Aorta (tissue), 5 donors: Measurements from ENCODE around the gene TACC3. TPM values are rescaled to one million over a fixed set of nuclear protein-coding genes. Genes with fewer than 3 reads are reported as not detected.

Source experiments
- ATAC-seq: fragments of 200-7000 bp; cut with Tn5 transposase; one replicate; pipeline ENCODE4 v1.9.1; 2022; ENCODE audit warnings: moderate library complexity; ENCODE audit not compliant: low FRiP score
- DNase-seq, 2 donors: peaks; one replicate each; pipeline ENCODE4 v3.0.0-alpha.2; 2020
- H3K27ac ChIP-seq, 2 donors: one replicate each; pipeline ENCODE4 v1.5.1; 2013; ENCODE audit warnings: low read length in 2 of 2, mild to moderate bottlenecking in 2 of 2, moderate library complexity in 2 of 2, control low read depth in 1 of 2, inconsistent platforms in 1 of 2, low read depth in 1 of 2
- H3K27me3 ChIP-seq, 2 donors: one replicate each; pipeline ENCODE4 v1.6.1; 2013; ENCODE audit warnings: control low read depth in 1 of 2, low read length in 1 of 2, mild to moderate bottlenecking in 1 of 2, moderate library complexity in 1 of 2; ENCODE audit not compliant: insufficient read depth in 2 of 2, control insufficient read depth in 1 of 2
- H3K36me3 ChIP-seq, 2 donors: one replicate each; pipeline ENCODE4 v1.6.1; 2013; ENCODE audit warnings: control low read depth in 1 of 2, low read length in 1 of 2, mild to moderate bottlenecking in 1 of 2; ENCODE audit not compliant: insufficient read depth in 2 of 2, control insufficient read depth in 1 of 2
- H3K4me1 ChIP-seq, 2 donors: one replicate each; pipeline ENCODE4 v1.6.1; 2013; ENCODE audit warnings: low read length in 2 of 2, control low read depth in 1 of 2, mild to moderate bottlenecking in 1 of 2, moderate library complexity in 1 of 2; ENCODE audit not compliant: insufficient read depth in 2 of 2, control insufficient read depth in 1 of 2
- H3K4me3 ChIP-seq, 2 donors: one replicate each; pipeline ENCODE4 v1.5.1; 2013; ENCODE audit warnings: low read length in 2 of 2, control low read depth in 1 of 2, mild to moderate bottlenecking in 1 of 2
- H3K9me3 ChIP-seq: one replicate; pipeline ENCODE4 v1.6.1; 2013; ENCODE audit warnings: mild to moderate bottlenecking, low read length; ENCODE audit not compliant: control insufficient read depth
- WGBS, 2 donors: extraction: QIAGEN DNeasy Blood & Tissue Kit; methylation state at CpG; one replicate each; pipeline ENCODE4 v1.1.7; 2013; 5-methylcytosine and 5-hydroxymethylcytosine counted together
- intact Hi-C, 2 donors: fragments of 100-400 bp; cut with DNase I; formaldehyde crosslinking; loops; one replicate each; pipeline versions ENCODE4 v1.14.2 to v1.15.0; 2022
- polyA plus RNA-seq, 2 donors: library from polyadenylated mRNA; stranded (reverse); fragments of 200-250 nt; gene quantifications; one replicate each; pipeline ENCODE4 v1.2.3, GENCODE V29; 2013
- total RNA-seq, 2 donors: library from RNA; stranded (reverse); fragmentation: NEBNext Ultra II Directional; extraction: Animal tissue kit (Norgen Biotek cat#: 25700); gene quantifications; one replicate each; pipeline ENCODE4 v1.2.1, GENCODE V29; 2021
- donor health status: healthy with polysubstance abuse.
- donor health status: Bipolar disorder and iron deficiency.
- donor health status: DM: no; HTN: no; CAD: no.
- donor health status: DM: no; HTN: no; CAD: no.
- donor health status: DM: yes; HTN: yes; CAD: no.

Gene TACC3
- total and polyA plus RNA-seq, 4 donors, result 5.2 to 16.1 (median 8.4) TPM

DNA sequence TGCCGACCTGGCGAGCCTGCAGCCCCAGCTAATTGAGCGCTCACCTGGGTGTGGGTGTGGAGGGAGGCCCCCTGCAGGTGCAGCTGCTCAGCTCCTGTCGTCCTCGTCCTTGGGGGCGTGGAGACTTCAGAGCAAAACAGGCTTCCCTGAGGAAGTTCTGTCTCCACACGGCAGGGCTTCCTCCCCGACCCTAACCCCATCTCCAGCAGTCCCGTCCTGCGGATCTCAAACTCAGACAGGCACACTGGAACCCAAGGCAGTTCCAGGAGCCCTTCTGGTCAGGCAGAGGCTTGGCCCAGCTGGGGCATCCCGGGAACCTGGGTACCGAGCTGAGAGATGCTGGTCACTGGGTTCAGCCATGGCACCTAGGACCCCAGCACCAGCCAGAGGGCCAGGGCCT, 24.4 kb downstream of the TACC3 start:
- Histone ChIP-seq H3K9me3 (no peaks in the 10 kb centered on the region), H3K27me3 (no peaks in the 10 kb centered on the region), H3K27ac (no peak overlapping the region), H3K4me1 (no peaks in the 10 kb centered on the region), H3K36me3 (no peaks in the 10 kb centered on the region), H3K4me3 (no peak overlapping the region)
- DNase-seq (no peak), ATAC-seq (no peak)
- intact Hi-C loops, result loop anchor here (5.0 to 10.0 kb wide), 2 partner anchors 59 to 152 kb away; no protein-coding TSS in a partner anchor
- WGBS, 2 donors, result 88 to 94% methylated on average over 12 of the region's 12 CpGs

DNA sequence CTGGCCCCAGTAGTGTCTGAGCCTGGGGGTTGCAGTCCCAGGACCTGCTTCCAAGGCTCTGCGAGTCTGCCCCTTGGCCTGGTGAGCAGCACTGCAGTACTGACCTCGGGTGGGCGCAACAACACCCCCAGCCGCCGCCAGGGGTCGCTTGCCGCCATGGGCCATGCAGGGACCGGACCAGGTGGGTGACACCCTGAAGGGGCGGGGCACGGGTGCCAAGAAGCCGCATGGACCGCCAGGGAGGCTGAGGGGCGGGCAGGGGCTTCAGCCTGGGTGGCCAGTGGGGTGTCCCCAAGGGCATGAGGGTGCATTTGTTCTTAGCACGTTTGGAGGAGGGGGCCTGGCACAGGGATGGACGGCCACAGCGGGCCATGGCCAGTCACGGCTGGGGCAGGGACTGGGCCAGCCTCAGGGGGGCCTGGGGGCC, 25.0 kb downstream of the TACC3 start:
- WGBS, 2 donors, result 15 to 17% methylated on average over 16 to 17 of the region's 17 CpGs

DNA sequence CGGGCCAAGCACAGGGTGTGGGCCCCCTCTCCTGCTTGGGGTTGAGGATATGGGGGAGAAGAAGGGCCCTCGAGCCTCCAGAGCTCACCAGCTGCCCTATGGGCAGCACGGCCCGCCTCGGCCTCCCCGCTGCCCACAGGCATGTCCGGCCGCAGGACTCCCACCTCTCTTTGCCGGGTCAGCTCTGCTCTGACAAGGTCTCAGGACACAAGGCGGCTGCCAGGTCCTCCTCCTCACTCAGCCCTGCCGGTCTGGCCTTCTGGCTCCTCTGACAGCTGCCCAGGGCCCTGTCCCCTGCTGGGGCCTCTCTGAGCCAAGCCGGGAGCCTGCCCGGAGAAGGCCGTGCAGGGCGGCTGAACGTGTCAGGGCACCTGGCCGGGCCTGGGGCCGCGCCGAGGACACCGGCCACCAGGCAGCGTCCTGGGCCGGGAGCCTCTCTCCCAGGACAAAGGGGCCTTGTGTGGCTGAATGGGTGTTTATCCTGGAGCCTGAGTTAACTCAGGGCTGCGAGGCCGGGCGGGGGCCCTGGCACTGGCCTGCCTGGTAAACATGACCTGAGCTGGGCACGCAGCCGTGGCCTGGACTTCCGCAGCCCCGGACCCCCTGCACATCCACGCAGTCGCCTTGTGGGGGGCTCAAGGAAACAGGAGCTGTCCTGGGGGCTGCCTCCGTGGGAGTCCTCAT, 25.7 kb downstream of the TACC3 start:
- DNase-seq (no peak), ATAC-seq (no peak)
- Histone ChIP-seq H3K27me3 (no peaks in the 10 kb centered on the region), H3K9me3 (no peaks in the 10 kb centered on the region), H3K4me3 (no peak overlapping the region), H3K4me1 (no peaks in the 10 kb centered on the region), H3K36me3 (no peaks in the 10 kb centered on the region), H3K27ac (no peak overlapping the region)
- intact Hi-C loops, result loop anchor here (5.0 to 10.0 kb wide), 2 partner anchors 58 to 150 kb away; no protein-coding TSS in a partner anchor
- WGBS, 2 donors, result 89 to 90% methylated on average over 26 to 33 of the region's 33 CpGs

More for the DNA sequence above, 25.0 kb downstream of the TACC3 start:
- intact Hi-C loops, result loop anchor here (5.0 to 10.0 kb wide), 2 partner anchors 59 to 151 kb away; no protein-coding TSS in a partner anchor
- Histone ChIP-seq H3K4me3 (no peak overlapping the region), H3K4me1 (no peaks in the 10 kb centered on the region), H3K36me3 (no peaks in the 10 kb centered on the region), H3K27me3 (no peaks in the 10 kb centered on the region), H3K9me3 (no peaks in the 10 kb centered on the region), H3K27ac (no peak overlapping the region)
- DNase-seq (peak; percentile 74 to 92), ATAC-seq (peak; percentile 68)

DNA sequence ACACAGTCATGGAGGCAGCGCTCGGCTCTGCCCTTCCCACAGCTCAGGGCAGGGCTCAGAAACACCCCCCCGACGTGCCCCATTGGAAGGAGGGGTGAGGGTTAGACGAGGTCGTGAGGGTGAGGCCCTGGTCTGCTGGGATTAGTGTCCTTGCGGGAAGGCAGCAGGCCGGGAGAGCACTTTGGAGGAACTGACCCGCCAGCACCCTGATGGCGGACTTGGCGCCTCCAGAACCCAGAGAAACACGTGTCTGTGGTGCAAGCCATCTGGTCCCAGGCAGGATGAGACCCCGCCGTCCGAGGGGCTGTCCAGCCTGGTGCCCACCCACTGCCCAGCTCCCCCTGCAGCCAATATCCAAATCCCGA, 26.3 kb downstream of the TACC3 start:
- intact Hi-C loops, result loop anchor here (5.0 to 10.0 kb wide), 2 partner anchors 57 to 150 kb away; no protein-coding TSS in a partner anchor
- no peaks in the 10 kb centered on the region for H3K36me3 ChIP-seq
- no peak overlapping the region for H3K27ac ChIP-seq
- no peak overlapping the region for H3K4me3 ChIP-seq
- 92 to 94% methylated on average over 16 of the region's 16 CpGs for WGBS, 2 donors
- no peaks in the 10 kb centered on the region for H3K27me3 ChIP-seq
- ATAC-seq (no peak), DNase-seq (no peak)
- no peaks in the 10 kb centered on the region for H3K9me3 ChIP-seq
- H3K4me1 ChIP-seq, result no peaks in the 10 kb centered on the region

DNA sequence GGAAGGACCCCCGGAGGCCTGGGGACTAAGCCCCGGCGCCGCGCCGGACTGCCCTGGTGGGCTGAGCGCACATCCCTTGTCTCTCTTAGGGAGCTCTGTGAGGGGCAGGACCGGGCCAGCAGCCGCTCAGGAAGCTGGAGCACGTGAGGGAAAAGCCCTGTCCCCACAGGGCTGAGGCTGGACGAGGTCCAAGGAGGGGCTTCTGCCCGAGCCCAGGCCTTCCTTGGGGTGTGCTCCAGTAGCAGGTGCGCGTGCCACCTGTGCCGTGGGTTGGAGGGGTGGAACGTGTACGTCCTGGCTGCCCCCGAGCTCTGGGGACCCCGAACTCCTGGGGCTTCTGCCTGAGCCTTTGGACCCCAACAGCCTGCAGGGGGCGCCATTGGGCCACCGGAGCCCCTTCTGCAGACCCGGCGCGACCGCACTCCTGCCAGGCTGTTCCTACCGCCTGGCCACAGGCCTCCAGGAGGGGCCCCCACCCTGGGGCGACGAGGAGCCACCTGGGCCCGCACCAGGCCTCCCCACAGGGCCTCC, 27.2 kb downstream of the TACC3 start:
- Histone ChIP-seq H3K27me3 (no peaks in the 10 kb centered on the region), H3K4me1 (no peaks in the 10 kb centered on the region), H3K27ac (no peak overlapping the region), H3K9me3 (no peaks in the 10 kb centered on the region), H3K4me3 (no peak overlapping the region), H3K36me3 (no peaks in the 10 kb centered on the region)
- DNase-seq (peak; percentile 71 to 89), ATAC-seq (no peak)
- intact Hi-C loops, result loop anchor here (1.0 to 10.0 kb wide), 3 partner anchors 56 to 149 kb away; no protein-coding TSS in a partner anchor
- WGBS, 2 donors, result 6 to 9% methylated on average over 29 of the region's 29 CpGs

DNA sequence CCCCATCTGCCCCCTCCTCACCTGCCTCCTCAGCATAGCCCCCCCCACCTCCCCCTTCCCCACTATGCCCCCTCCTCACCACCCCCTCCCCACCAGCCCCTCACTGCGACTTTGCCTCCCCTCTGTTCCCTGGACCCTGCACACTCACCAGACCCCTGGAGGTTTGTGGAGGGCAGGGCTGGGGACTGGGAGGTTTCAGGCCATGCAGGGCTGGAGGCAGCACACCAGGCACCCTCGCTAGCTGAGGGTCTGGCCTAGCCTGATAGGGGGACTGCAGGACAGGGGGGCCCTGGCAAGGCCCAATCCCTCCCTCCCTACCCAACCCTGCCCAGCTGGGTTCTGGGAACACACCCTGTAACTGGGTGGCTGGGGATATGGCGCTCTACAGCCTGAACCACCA, 28.0 kb downstream of the TACC3 start:
- DNase-seq, result no peak
- no peaks in the 10 kb centered on the region for H3K9me3 ChIP-seq
- no peaks in the 10 kb centered on the region for H3K27me3 ChIP-seq
- no peaks in the 10 kb centered on the region for H3K4me1 ChIP-seq
- 60 to 69% methylated on average over 3 of the region's 3 CpGs for WGBS, 2 donors
- no peaks in the 10 kb centered on the region for H3K36me3 ChIP-seq
- intact Hi-C loops, result loop anchor here (5.0 to 10.0 kb wide), 2 partner anchors 55 to 148 kb away; no protein-coding TSS in a partner anchor
- H3K27ac ChIP-seq, result no peak overlapping the region
- ATAC-seq, result no peak
- H3K4me3 ChIP-seq, result no peak overlapping the region

DNA sequence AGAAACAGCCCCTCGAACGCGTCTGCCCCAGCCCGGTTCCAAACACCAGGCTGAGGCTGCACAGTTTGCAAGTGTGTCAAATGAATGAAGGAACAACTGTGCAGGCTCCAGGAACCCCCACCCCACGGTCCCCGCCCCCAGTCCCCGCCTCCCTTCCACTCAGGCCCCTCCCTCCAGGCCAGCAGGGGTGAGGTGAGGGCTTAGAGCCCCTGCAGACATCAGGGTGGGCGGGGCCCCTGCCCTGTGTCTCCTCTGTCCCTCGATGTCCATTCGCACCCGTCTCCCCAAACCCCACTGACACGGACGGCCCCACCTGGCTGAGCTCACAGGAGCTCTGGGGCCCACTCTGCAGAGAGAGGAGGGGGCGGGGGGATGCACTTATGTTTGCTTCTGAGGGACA, 28.5 kb downstream of the TACC3 start:
- no peak for DNase-seq
- no peaks in the 10 kb centered on the region for H3K36me3 ChIP-seq
- H3K4me1 ChIP-seq, result no peaks in the 10 kb centered on the region
- no peaks in the 10 kb centered on the region for H3K27me3 ChIP-seq
- no peak for ATAC-seq
- H3K4me3 ChIP-seq, result no peak overlapping the region
- WGBS, 2 donors, result 70 to 78% methylated on average over 14 of the region's 14 CpGs
- H3K27ac ChIP-seq, result no peak overlapping the region
- intact Hi-C loops, result loop anchor here (5.0 to 10.0 kb wide), 2 partner anchors 55 to 147 kb away; no protein-coding TSS in a partner anchor
- H3K9me3 ChIP-seq, result no peaks in the 10 kb centered on the region

DNA sequence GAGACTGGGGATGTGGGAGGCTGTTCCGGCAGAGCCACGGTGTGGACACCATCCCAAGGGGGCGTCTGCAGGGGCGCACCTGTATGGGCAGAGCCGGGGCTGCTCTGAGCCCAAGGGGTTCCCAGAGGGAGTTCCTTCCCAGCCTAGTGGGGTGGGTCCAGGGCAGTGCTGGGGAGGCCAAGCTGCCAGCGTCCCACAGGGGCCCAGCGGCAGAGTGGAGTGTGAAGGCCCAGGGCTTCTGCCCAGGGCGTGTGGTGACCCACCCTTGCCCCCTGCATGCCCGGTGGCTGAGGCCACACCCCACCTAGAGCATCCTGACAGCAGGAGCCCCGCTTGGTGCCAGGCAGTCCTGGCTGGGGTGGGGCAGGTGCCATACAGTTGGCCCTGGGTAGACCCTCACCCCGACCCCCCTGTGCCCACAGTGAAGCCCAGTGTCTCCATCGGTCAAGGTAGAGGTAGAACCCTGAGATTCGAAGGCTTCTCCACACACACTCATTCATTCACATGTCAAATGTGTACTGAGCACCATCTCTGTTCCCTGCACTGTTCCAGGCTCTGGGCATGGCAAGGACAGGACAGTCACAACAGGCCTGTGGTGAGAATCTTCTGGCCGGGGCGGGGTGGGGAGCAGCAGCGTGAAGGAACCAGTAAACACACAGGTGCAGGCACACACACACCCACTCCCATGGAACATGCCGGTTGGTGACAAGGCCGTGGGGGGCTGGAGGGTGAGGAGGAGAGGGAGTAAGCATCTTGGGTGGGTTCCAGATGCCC, 29.2 kb downstream of the TACC3 start:
- Histone ChIP-seq H3K27ac (no peak overlapping the region), H3K27me3 (no peaks in the 10 kb centered on the region), H3K36me3 (no peaks in the 10 kb centered on the region), H3K4me1 (no peaks in the 10 kb centered on the region), H3K9me3 (no peaks in the 10 kb centered on the region), H3K4me3 (no peak overlapping the region)
- intact Hi-C loops, result no loop called here
- 88 to 91% methylated on average over 18 of the region's 18 CpGs for WGBS, 2 donors
- ATAC-seq, result no peak
- no peak for DNase-seq
